Measurements from ENCODE around the gene TTC39C. TPM values are rescaled to one million over a fixed set of nuclear protein-coding genes. Genes with fewer than 3 reads are reported as not detected.

TTC39C gene
- total and polyA plus RNA-seq, 3 experiments from 2014 or later = 57.4 to 80.2 (median 59.5) TPM

DNA sequence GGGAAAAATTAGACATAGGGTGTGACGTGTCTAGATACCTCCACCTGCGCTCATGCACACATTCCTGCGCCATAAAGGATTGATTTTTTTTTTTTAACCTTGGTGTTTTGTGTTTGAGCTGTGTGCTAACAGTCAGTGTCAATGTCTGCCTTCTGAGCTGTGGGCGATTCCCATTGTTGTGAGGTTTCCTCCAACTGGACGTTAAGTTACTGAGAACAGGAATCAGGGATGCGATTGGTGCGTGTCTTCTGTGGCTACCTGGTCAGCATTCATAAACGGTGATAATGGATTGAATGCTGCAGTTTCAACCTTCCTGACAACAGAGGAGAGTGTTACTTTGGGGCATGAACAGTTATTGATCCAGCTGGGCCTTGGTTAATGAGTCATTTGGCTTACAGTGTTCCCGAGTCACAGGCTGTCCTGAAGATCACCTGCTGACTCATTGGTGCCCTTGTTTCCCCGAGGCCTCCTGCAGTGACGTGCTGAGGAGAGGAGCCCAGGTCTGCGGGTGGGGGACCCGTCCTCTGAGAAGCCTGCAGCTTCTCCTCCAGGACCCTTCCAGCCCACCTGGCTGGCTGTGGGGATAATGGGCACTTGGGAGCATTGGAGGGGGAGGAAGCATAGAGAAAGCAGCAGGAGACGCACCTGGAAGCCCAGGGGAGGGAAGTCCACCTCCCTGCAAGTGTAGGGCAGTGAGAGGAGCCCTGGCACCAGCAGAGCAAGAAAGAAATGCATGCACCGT is 98.5 kb downstream of the TTC39C start:
- POLR2A ChIA-PET = interaction anchor here (1.0 kb wide), 1 partner anchor 25 kb away, joined by 3 read pairs; the partner anchor contains the start of gene CABYR
- H3K27ac Mint-ChIP-seq = peak overlapping the region; percentile 49 to 88 (median 66)

DNA sequence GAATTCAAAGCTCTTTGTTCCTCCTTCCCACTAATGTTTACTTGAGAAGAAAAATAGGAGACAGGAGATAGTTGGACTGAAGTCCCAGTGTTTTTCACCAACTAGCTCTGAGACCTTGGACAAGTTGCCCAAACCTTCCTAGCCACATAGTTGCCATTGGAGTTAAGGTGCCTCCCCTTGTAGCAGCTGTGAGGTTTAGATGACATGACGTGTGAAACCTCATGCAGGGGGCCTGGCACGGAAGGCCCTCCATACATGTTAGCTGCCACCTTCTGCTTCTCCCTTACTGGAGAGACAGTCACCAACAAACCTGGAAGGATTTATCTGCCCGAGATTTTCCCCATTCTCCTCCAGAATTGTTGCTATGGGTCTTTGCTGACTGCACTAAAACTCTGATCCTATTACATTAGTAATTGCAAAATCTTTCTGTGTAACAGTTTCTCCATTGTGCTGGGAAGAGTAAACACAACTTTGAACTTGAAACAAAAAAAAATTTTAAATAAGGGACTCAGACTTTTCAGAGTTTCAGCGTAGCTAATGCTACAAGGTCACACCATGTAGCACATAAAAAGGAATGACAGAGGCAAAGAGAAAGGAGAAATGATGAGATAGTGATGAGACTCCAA is 100.5 kb downstream of the TTC39C start:
- H3K27me3 ChIP-seq (ENCODE audit: insufficient read depth, low read length, poor library complexity, severe bottlenecking) = no peaks in the 10 kb centered on the region
- H3K36me3 ChIP-seq (ENCODE audit: insufficient read depth, low read length) = peaks cover 47% of the 10 kb centered on the region
- Mint-ChIP-seq H3K9me3 (no peaks in the 10 kb centered on the region), H3K27me3 (peaks cover 0 to 1% of the 10 kb centered on the region in 2 donors), H3K27ac (peak overlapping the region; percentile 22 to 94 (median 74)), H3K4me1 (peaks cover 39 to 58% (median 48%) of the 10 kb centered on the region in 3 donors), H3K36me3 (peaks cover 0 to 84% (median 18%) of the 10 kb centered on the region in 3 donors), H3K4me3 (peak overlapping the region in 3 of 7 donors; percentile 1 to 46 (median 40))
- POLR2A ChIA-PET = no interaction called here
- peaks cover 14% of the 10 kb centered on the region for H3K4me1 ChIP-seq (ENCODE audit: insufficient read depth, low read length)
- H3K4me3 ChIP-seq (ENCODE audit: low read length) = no peak overlapping the region
- no peaks in the 10 kb centered on the region for H3K9me3 ChIP-seq (ENCODE audit: low read length)
- DNase-seq = no peak
- H3K27ac ChIP-seq (ENCODE audit: low read depth, low read length) = no peak overlapping the region
- CTCF ChIA-PET = interaction anchor here (0.6 to 1.8 kb wide), 6 partner anchors 146 to 196 kb away, joined by 3 to 5 read pairs (median 3); no protein-coding TSS in a partner anchor

More for the DNA sequence above, 98.5 kb downstream of the TTC39C start:
- peaks cover 35 to 49% (median 44%) of the 10 kb centered on the region in 3 donors for H3K4me1 Mint-ChIP-seq
- Histone ChIP-seq H3K27ac (ENCODE audit: low read depth, low read length) (no peak overlapping the region), H3K36me3 (ENCODE audit: insufficient read depth, low read length) (peaks cover 38% of the 10 kb centered on the region), H3K9me3 (ENCODE audit: low read length) (no peaks in the 10 kb centered on the region), H3K27me3 (ENCODE audit: insufficient read depth, low read length, poor library complexity, severe bottlenecking) (no peaks in the 10 kb centered on the region), H3K4me3 (ENCODE audit: low read length) (no peak overlapping the region), H3K4me1 (ENCODE audit: insufficient read depth, low read length) (peaks cover 14% of the 10 kb centered on the region)
- CTCF ChIA-PET = interaction anchor here (1.1 to 1.6 kb wide), 4 partner anchors 12 to 194 kb away, joined by 3 to 5 read pairs (median 4); no protein-coding TSS in a partner anchor
- no peak for DNase-seq
- H3K36me3 Mint-ChIP-seq = peaks cover 0 to 73% (median 19%) of the 10 kb centered on the region in 3 donors
- H3K9me3 Mint-ChIP-seq = no peaks in the 10 kb centered on the region
- peak overlapping the region in 1 of 7 donors; percentile 9 for H3K4me3 Mint-ChIP-seq
- H3K27me3 Mint-ChIP-seq = no peaks in the 10 kb centered on the region

DNA sequence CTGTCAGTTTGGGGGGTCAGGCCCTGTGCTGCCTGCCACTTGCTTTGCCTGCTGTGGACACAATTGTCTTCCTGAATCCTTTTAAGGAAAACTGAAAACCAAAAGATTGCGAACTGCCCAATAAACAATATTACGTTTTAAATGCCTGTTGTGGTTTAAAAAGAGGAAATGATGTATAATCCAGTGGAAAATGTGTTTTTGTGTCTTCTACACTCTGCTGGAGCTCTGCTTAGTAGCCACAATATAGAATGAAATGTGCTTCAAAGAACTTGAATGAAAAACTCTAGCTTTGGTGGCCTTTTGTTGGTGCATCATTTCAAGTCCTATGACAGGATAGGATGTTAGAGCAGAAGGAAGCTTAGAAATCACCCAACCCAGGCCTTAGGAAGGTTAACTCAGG is 101.1 kb downstream of the TTC39C start:
- Histone ChIP-seq H3K27ac (ENCODE audit: low read depth, low read length) (no peak overlapping the region), H3K4me3 (ENCODE audit: low read length) (no peak overlapping the region), H3K9me3 (ENCODE audit: low read length) (no peaks in the 10 kb centered on the region), H3K27me3 (ENCODE audit: insufficient read depth, low read length, poor library complexity, severe bottlenecking) (no peaks in the 10 kb centered on the region), H3K4me1 (ENCODE audit: insufficient read depth, low read length) (peaks cover 14% of the 10 kb centered on the region), H3K36me3 (ENCODE audit: insufficient read depth, low read length) (peaks cover 50% of the 10 kb centered on the region)
- Mint-ChIP-seq H3K4me1 (peaks cover 38 to 57% (median 48%) of the 10 kb centered on the region in 3 donors), H3K4me3 (no peak overlapping the region), H3K27ac (peak overlapping the region; percentile 17 to 94 (median 64)), H3K36me3 (peaks cover 0 to 86% (median 19%) of the 10 kb centered on the region in 3 donors), H3K9me3 (no peaks in the 10 kb centered on the region), H3K27me3 (peaks cover 0 to 1% of the 10 kb centered on the region in 2 donors)
- ChIA-PET POLR2A (no interaction called here), CTCF (interaction anchor here (0.9 to 1.8 kb wide), 4 partner anchors 150 to 197 kb away, joined by 3 to 5 read pairs (median 3); no protein-coding TSS in a partner anchor)
- DNase-seq = no peak

DNA sequence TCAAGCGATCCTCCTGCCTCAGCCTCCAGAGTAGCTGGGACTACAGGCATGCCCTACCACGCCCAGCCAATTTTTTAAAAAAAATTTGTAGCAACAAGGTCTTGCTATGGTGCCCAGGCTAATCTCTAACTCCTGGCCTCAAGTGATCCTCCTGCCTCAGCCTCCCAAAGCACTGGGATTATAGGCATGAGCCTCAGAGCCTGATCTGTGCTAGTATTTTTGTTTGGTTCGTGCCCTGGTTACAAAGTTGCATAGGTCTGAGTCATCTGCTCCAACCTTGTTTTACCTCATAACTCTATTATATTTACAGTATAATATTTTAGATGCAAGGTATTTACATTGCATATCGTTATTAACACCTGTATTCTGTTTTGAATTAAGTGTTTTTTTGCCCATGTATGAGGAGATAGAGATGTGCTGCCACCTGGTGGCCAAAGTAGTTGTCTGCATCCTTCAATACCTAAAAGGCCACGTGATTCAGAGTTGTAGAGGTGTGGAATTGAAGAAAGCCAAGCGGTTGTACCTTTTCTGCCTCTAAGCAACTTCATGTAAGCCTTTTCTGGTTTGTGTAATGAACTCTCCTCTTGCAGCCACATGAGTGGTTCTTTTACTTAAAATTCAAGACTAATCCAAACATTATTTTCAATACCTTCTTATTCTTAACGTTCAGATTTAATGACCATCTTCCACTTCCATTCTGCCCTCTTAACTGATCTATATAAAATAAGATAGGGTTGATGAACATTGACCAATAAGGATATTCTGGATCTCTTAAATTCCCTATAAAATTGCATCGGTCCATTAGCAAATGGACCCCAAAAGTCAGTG is 104.4 kb downstream of the TTC39C start:
- no peak overlapping the region for H3K27ac ChIP-seq (ENCODE audit: low read depth, low read length)
- peaks cover 28 to 43% (median 28%) of the 10 kb centered on the region in 3 donors for H3K4me1 Mint-ChIP-seq
- H3K9me3 ChIP-seq (ENCODE audit: low read length) = no peaks in the 10 kb centered on the region
- H3K4me3 Mint-ChIP-seq = no peak overlapping the region
- POLR2A ChIA-PET = interaction anchor here (1.2 kb wide), 1 partner anchor 248 kb away, joined by 3 read pairs; no protein-coding TSS in a partner anchor
- peak; percentile 67 to 82 (median 68) for DNase-seq
- peaks cover 0 to 93% (median 21%) of the 10 kb centered on the region in 3 donors for H3K36me3 Mint-ChIP-seq
- peak overlapping the region in 7 of 8 donors; percentile 1 to 80 (median 68) for H3K27ac Mint-ChIP-seq
- H3K4me1 ChIP-seq (ENCODE audit: insufficient read depth, low read length) = peaks cover 14% of the 10 kb centered on the region
- no peaks in the 10 kb centered on the region for H3K9me3 Mint-ChIP-seq
- H3K27me3 Mint-ChIP-seq = peaks cover 0 to 4% of the 10 kb centered on the region in 2 donors
- peaks cover 48% of the 10 kb centered on the region for H3K36me3 ChIP-seq (ENCODE audit: insufficient read depth, low read length)
- H3K4me3 ChIP-seq (ENCODE audit: low read length) = no peak overlapping the region
- CTCF ChIA-PET = interaction anchor here (0.7 to 1.6 kb wide), 13 partner anchors 8 to 307 kb away, joined by 3 to 5 read pairs (median 3); no protein-coding TSS in a partner anchor
- H3K27me3 ChIP-seq (ENCODE audit: insufficient read depth, low read length, poor library complexity, severe bottlenecking) = no peaks in the 10 kb centered on the region

DNA sequence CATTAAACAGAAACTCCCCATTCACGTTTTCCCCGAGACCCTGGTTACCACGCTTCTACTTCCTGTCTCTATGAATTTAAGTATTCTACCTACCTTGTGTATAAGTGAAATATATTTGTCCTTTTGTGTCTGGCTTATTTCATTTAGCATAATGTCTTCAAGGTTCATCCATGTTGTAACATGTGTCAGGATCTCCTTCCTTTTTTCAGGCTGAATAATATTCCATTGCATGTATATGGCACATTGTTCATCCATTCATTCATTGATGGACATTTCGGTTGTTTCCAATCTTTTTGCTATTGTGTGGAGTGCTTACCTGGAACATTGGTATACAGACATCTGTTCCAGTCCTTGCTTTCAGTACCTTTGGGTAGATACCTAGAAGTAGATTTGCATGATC is 106.1 kb downstream of the TTC39C start:
- no peak overlapping the region for H3K27ac ChIP-seq (ENCODE audit: low read depth, low read length)
- Mint-ChIP-seq H3K36me3 (peaks cover 0 to 93% (median 22%) of the 10 kb centered on the region in 3 donors), H3K4me3 (no peak overlapping the region), H3K27me3 (peaks cover 0 to 4% of the 10 kb centered on the region in 2 donors), H3K27ac (peak overlapping the region in 1 of 8 donors; percentile 5), H3K9me3 (no peaks in the 10 kb centered on the region), H3K4me1 (peaks cover 11 to 26% (median 11%) of the 10 kb centered on the region in 3 donors)
- H3K27me3 ChIP-seq (ENCODE audit: insufficient read depth, low read length, poor library complexity, severe bottlenecking) = no peaks in the 10 kb centered on the region
- no peaks in the 10 kb centered on the region for H3K9me3 ChIP-seq (ENCODE audit: low read length)
- no peak for DNase-seq
- ChIA-PET POLR2A (no interaction called here), CTCF (interaction anchor here (1.2 to 1.4 kb wide), 2 partner anchors 36 to 207 kb away, joined by 3 to 4 read pairs; no protein-coding TSS in a partner anchor)
- H3K4me3 ChIP-seq (ENCODE audit: low read length) = no peak overlapping the region
- H3K4me1 ChIP-seq (ENCODE audit: insufficient read depth, low read length) = peaks cover 3% of the 10 kb centered on the region
- peaks cover 51% of the 10 kb centered on the region for H3K36me3 ChIP-seq (ENCODE audit: insufficient read depth, low read length)

DNA sequence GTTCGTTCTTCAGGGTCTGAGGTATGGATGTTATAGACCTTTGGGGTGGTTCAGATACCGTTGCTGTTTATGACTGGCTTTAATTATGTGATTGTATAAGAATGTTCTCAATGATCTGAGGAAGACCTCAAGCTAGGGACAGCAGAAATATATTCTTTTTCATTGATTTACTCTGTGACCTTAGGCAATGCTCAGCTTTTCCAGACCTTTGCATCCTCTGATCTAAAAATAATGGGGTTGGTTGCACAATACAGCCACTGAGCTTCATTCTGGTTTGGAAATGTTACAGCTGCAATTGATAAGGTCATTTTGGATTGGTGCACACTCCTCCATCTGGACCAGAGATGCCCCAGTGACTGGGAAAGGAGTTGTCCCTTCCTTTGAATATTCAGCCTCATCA is 107.1 kb downstream of the TTC39C start:
- no peak overlapping the region for H3K27ac ChIP-seq (ENCODE audit: low read depth, low read length)
- Mint-ChIP-seq H3K9me3 (no peaks in the 10 kb centered on the region), H3K36me3 (peaks cover 0 to 92% (median 22%) of the 10 kb centered on the region in 3 donors), H3K27me3 (peaks cover 0 to 4% of the 10 kb centered on the region in 2 donors), H3K27ac (no peak overlapping the region), H3K4me3 (no peak overlapping the region), H3K4me1 (peaks cover 9 to 24% (median 10%) of the 10 kb centered on the region in 3 donors)
- POLR2A ChIA-PET = interaction anchor here (0.6 kb wide), 1 partner anchor 114 kb away, joined by 7 read pairs; no protein-coding TSS in a partner anchor
- no peak overlapping the region for H3K4me3 ChIP-seq (ENCODE audit: low read length)
- no peaks in the 10 kb centered on the region for H3K27me3 ChIP-seq (ENCODE audit: insufficient read depth, low read length, poor library complexity, severe bottlenecking)
- CTCF ChIA-PET = interaction anchor here (1.2 to 1.4 kb wide), 2 partner anchors 37 to 208 kb away, joined by 3 to 4 read pairs; no protein-coding TSS in a partner anchor
- peaks cover 50% of the 10 kb centered on the region for H3K36me3 ChIP-seq (ENCODE audit: insufficient read depth, low read length)
- H3K9me3 ChIP-seq (ENCODE audit: low read length) = no peaks in the 10 kb centered on the region
- no peak for DNase-seq
- H3K4me1 ChIP-seq (ENCODE audit: insufficient read depth, low read length) = no peaks in the 10 kb centered on the region
